ENCODE measurements around the gene CD164. TPM values are rescaled to one million over a fixed set of nuclear protein-coding genes. Genes with fewer than 3 reads are reported as not detected.

The CD164 gene
- 100 to 1,000 TPM; 106 to 180 (median 130) TPM for total RNA-seq
- polyA plus RNA-seq, result 100 to 1,000 TPM in 1 of 2 donors, 10 to 100 TPM in 1; 88.5 to 138 TPM
- long read RNA-seq, donor 1, transcript CD164-202 (6 exons, 3,365 nt), result major isoform, 221 of 228 reads
- long read RNA-seq, donor 1, partial matches to known transcripts, result 1 of 228 reads
- long read RNA-seq, donor 1, other reads (novel, unspliced or antisense), result 2 of 228 reads
- long read RNA-seq, donor 2, transcript CD164-202 (6 exons, 3,365 nt), result major isoform, 267 of 280 reads
- long read RNA-seq, donor 2, transcript CD164-203 (5 exons, 2,936 nt), result minor isoform, 5 of 280 reads
- long read RNA-seq, donor 2, partial matches to known transcripts, result 2 of 280 reads
- long read RNA-seq, donor 2, other reads (novel, unspliced or antisense), result 6 of 280 reads
- long read RNA-seq, donor 3, full-length matches to known transcripts, result 399 of 422 reads
- long read RNA-seq, donor 3, partial matches to known transcripts, result 16 of 422 reads
- long read RNA-seq, donor 3, other reads (novel, unspliced or antisense), result 7 of 422 reads

DNA sequence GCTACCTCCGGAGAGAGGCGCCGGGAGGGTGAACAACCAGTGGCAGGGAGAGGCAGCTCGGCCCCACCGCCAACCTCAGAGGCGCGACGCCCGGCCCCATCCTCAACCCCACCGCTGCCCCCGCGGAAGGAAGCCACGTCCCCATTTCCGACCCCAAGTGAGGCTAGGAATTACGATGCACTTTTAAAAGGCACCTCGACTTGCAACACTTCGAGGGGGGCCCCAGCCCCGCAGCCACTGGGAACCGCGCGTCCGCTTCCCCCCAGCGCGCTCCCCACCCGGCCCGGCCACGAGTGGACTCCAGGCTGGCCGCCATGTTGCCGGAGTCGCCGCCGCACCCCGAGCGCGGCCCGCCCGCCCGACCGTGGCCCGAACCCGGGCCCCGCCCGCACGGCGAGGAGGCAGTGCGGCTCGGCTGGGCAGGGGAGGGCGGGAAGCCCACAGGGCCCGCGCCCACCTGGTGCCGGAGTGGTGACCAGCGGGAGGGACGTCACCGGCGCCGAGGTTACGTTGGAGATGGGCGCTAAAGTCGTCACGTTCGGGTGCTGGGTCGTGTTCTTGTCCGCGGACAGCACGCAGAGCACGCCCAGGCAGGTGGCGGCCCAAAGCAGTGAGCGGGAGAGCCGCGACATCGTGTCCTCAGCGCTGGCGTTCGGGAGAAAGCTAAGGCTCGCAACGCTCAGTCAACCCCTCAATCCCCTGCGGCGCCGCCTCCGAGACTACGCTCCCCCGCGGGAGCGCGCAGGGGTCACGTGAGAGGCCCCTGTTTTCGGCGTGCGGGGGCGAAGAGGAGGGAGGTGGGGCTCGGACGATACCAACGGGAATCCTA lies at the start of gene CD164:
Gene CD164, minus strand, starts transcription at position 721 of the 829 bp plus-strand sequence. Its CDS starts 89 bp downstream, at position 632.
- Histone ChIP-seq H3K9me3 (no peaks in the 10 kb centered on the region), H3K27ac (peak within 1 kb of the TSS; percentile 96 to 100 (median 99)), H3K27me3 (no peaks in the 10 kb centered on the region), H3K4me3 (peak within 1 kb of the TSS; percentile 75 to 96 (median 86)), H3K36me3 (peaks cover 0 to 25% (median 0%) of the 10 kb centered on the region in 9 donors), H3K4me1 (peaks cover 0 to 59% (median 47%) of the 10 kb centered on the region in 9 donors)
- intact Hi-C loops (cut with DNase I), result loop anchor here (1.0 to 10.0 kb wide), 23 partner anchors 53 to 827 kb away; partner anchors contain the start of genes SESN1 (in 5 of the 10), PPIL6 (in 4 of the 10), SMPD2 (in 4 of the 10) and CEP57L1 (in 3 of the 10)
- TF ChIP-seq, protein P1, sequence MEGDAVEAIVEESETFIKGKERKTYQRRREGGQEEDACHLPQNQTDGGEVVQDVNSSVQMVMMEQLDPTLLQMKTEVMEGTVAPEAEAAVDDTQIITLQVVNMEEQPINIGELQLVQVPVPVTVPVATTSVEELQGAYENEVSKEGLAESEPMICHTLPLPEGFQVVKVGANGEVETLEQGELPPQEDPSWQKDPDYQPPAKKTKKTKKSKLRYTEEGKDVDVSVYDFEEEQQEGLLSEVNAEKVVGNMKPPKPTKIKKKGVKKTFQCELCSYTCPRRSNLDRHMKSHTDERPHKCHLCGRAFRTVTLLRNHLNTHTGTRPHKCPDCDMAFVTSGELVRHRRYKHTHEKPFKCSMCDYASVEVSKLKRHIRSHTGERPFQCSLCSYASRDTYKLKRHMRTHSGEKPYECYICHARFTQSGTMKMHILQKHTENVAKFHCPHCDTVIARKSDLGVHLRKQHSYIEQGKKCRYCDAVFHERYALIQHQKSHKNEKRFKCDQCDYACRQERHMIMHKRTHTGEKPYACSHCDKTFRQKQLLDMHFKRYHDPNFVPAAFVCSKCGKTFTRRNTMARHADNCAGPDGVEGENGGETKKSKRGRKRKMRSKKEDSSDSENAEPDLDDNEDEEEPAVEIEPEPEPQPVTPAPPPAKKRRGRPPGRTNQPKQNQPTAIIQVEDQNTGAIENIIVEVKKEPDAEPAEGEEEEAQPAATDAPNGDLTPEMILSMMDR (IDR thresholded peaks at IDR 0.05), result no peak
- WGBS, 2 donors, result 0% methylated on average over 88 to 93 of the region's 93 CpGs
- ATAC-seq (peak; percentile 93 to 96 (median 94)), DNase-seq (peak; percentile 94 to 95)

DNA sequence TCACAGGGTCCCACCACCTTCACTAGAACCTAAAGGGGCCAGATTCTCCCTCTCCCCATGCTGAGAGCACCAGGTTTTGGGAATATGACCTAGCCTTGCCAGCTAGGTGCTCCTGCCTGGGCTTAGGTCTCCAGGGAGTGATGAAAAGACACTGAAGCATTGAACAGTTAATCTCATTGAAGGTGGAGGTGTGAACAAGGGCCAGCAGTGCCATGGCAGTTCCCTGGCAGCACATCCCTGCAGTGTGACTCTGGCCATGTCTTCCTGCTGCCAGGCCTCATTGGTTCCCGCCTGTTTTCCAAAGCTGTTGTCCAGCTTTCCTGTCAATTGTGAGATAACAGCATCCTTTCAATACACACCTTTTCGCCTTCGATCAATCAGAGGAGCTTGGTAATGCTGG lies 47.2 kb upstream of the CD164 start:
- ATAC-seq (peak in 2 of 8 donors; percentile 11 to 12), DNase-seq (no peak)
- intact Hi-C loops (cut with DNase I), result no loop called here
- peak overlapping the region in 1 of 10 donors; percentile 28 for H3K4me3 ChIP-seq
- H3K36me3 ChIP-seq, result no peaks in the 10 kb centered on the region
- H3K9me3 ChIP-seq, result no peaks in the 10 kb centered on the region
- TF ChIP-seq, protein P1 (IDR thresholded peaks at IDR 0.05), result no peak
- peaks cover 0 to 16% (median 11%) of the 10 kb centered on the region in 9 donors for H3K4me1 ChIP-seq
- H3K27me3 ChIP-seq, result no peaks in the 10 kb centered on the region
- 80 to 91% methylated on average over 3 of the region's 3 CpGs for WGBS, 2 donors
- peak overlapping the region in 7 of 10 donors; percentile 6 to 67 (median 40) for H3K27ac ChIP-seq

DNA sequence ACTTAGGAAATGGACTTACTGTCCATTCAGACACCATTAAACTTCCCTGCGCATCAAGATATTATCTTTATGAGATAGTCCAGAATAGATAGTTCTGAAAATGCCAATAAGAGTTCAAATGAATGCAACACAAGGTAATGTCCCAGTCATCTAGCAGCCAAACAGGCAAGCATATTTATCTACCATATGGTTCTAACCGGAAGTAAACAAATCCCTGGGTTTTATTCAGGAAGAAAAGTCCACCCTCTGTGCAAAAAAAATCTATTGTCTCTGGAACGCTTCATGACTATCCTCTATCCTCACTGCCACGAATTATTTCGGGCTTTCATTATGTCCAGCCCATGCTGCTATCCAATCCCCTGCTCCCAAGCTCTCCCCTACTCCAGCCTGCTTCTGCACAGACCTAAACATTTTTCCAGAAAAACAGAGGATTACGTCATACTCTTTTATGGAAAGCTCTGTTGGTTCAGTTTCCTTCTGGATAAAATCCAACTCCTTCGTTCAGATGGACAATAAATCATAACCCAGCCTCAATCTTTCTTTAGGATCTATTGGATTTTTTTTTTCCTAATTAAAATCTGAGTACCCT lies 46.7 kb upstream of the CD164 start:
- intact Hi-C loops (cut with DNase I), result no loop called here
- Histone ChIP-seq H3K4me3 (peak overlapping the region in 2 of 10 donors; percentile 28 to 36), H3K9me3 (no peaks in the 10 kb centered on the region), H3K27ac (peak overlapping the region in 7 of 10 donors; percentile 6 to 67 (median 40)), H3K36me3 (no peaks in the 10 kb centered on the region), H3K27me3 (no peaks in the 10 kb centered on the region), H3K4me1 (peaks cover 0 to 16% (median 11%) of the 10 kb centered on the region in 9 donors)
- TF ChIP-seq, protein P1 (IDR thresholded peaks at IDR 0.05), result no peak
- WGBS, 2 donors, result 36 to 56% methylated on average over 7 of the region's 7 CpGs
- DNase-seq, result no peak
- ATAC-seq, result peak in 7 of 8 donors; percentile 67 to 92 (median 82)
